Endodermal cell (in vitro differentiated cells): ENCODE measurements around the gene OBSCN. TPM values are rescaled to one million over a fixed set of nuclear protein-coding genes. Genes with fewer than 3 reads are reported as not detected.

Experiments
- DNase-seq: peaks from one replicate; pipeline ENCODE4 v3.0.0-alpha.2; 2017
- H3K27ac ChIP-seq: 2 replicates; pipeline ENCODE4 v1.5.1; 2013; ENCODE audit warnings: mild to moderate bottlenecking, low read depth, low read length, moderate library complexity
- H3K27me3 ChIP-seq: 2 replicates; pipeline ENCODE4 v1.6.1; 2013; ENCODE audit warnings: mild to moderate bottlenecking, low read length, moderate library complexity; ENCODE audit not compliant: insufficient read depth, control insufficient read depth, poor library complexity, severe bottlenecking
- H3K36me3 ChIP-seq: 2 replicates; pipeline ENCODE4 v1.7.0; 2013; ENCODE audit warnings: mild to moderate bottlenecking, low read length, moderate library complexity; ENCODE audit not compliant: control insufficient read depth, insufficient read depth
- H3K4me1 ChIP-seq: one replicate; pipeline ENCODE4 v1.7.0; 2013; ENCODE audit warnings: low read length; ENCODE audit not compliant: control insufficient read depth, insufficient read depth
- H3K4me3 ChIP-seq: 2 replicates; pipeline ENCODE4 v1.5.1; 2013; ENCODE audit warnings: mild to moderate bottlenecking, low read length, moderate library complexity
- H3K9ac ChIP-seq: 2 replicates; pipeline ENCODE4 v1.6.1; 2013; ENCODE audit warnings: mild to moderate bottlenecking, low read length, moderate library complexity; ENCODE audit not compliant: poor library complexity, severe bottlenecking; ENCODE audit errors: extremely low read depth
- H3K9me3 ChIP-seq: 2 replicates; pipeline ENCODE4 v1.6.1; 2013; ENCODE audit warnings: mild to moderate bottlenecking, low read length, moderate library complexity; ENCODE audit not compliant: control insufficient read depth
- H3K27ac Mint-ChIP-seq: 2 replicates; pipeline ENCODE4 v1.8.0; 2020; ENCODE audit warnings: mixed read lengths
- H3K27me3 Mint-ChIP-seq: 2 replicates; pipeline ENCODE4 v1.8.0; 2021; ENCODE audit warnings: mild to moderate bottlenecking, mixed read lengths; ENCODE audit not compliant: insufficient read depth
- H3K36me3 Mint-ChIP-seq: 2 replicates; pipeline ENCODE4 v1.8.0; 2020; ENCODE audit warnings: low read depth, mixed read lengths
- H3K4me1 Mint-ChIP-seq: 2 replicates; pipeline ENCODE4 v1.8.0; 2020; ENCODE audit warnings: mixed read lengths
- H3K4me3 Mint-ChIP-seq: 2 replicates; pipeline ENCODE4 v1.8.0; 2020; ENCODE audit warnings: mild to moderate bottlenecking, moderate library complexity, mixed read lengths
- H3K9me3 Mint-ChIP-seq: 2 replicates; pipeline ENCODE4 v1.8.0; 2020; ENCODE audit warnings: mild to moderate bottlenecking, mixed read lengths
- CTCF ChIP-seq: fragments of 200-600 bp; sonication (generic); conservative IDR thresholded peaks from 2 replicates; pipeline ENCODE4 v1.5.0; 2021; ENCODE audit warnings: antibody characterized with exemption, mild to moderate bottlenecking
- WGBS, 2 experiments: methylation state at CpG; one replicate each; pipeline versions ENCODE4 v1.1.5 to v1.1.7; 2013; ENCODE audit warnings: missing lambda C conversion rate in 2 of 2, mixed read lengths in 1 of 2; ENCODE audit not compliant: insufficient coverage in 1 of 2, insufficient read length in 1 of 2; 5-methylcytosine and 5-hydroxymethylcytosine counted together
- total RNA-seq, 2 donors: library from RNA; stranded (reverse); fragmentation: NEBNext Ultra II Directional in 1 of 2; extraction: Animal tissue kit (Norgen Biotek cat#: 25700) in 1 of 2; gene quantifications; 2 replicates in 1 of 2; 3 replicates in 1 of 2; pipeline ENCODE4 v1.2.1, GENCODE V29; 2021

The OBSCN gene
- total RNA-seq, 2 donors from 2014 or later: 53.7 to 68.9 TPM

DNA sequence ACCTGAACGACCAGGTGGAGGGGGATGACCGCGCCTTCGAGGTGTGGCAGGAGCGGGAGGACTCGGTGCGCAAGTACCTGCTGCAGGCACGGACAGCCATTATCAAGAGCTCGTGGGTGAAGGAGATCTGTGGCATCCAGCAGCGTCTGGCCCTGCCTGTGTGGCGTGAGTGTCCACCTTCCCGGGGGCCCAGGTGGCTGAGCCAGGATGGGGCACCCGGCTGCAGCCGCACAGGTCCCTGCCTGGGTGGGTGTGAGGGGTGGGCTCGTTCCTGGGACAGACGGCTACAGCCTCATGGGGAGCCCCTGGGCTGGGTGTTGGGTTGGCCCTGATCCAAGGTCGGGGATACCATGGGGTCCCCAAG is 133.6 kb downstream of the OBSCN start:
- no peak overlapping the region for H3K9ac ChIP-seq

DNA sequence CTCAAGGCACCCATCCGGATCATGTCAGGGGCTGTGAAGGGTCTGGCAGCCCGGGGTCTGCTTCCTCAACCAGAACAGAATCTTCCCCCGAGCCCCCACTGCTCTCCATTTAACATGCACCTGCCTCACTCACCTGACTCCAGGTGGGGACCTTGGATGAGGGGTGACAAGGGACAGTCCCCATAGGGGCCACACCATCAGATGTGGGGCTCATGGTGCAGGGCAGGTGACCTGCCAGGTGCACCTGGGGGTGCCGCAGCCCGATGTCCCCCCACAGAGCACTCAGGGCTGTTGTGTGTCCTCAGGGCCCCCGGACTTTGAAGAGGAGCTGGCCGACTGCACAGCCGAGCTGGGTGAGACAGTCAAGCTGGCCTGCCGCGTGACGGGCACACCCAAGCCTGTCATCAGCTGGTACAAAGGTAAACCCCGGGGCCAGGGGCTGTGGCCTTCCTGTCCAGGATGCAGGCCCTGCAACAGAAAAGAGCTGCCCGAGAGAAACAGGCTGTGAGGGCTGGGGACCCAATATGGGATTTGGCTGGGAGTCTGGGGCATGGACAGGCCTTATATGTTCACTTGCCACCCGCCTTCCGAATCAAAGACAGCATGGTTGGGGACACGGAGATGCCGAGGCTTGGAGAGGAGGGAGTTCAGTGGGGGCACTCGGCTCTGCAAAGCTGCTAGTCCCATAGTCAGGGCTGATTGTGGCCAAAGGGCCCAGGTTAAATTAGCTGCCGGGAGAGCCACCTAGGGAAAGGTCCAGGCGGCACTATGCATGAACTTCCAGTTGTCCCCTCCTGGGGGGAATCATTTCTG is 134.2 kb downstream of the OBSCN start:
- Histone ChIP-seq H3K9me3 (no peaks in the 10 kb centered on the region), H3K27ac (no peak overlapping the region), H3K27me3 (no peaks in the 10 kb centered on the region), H3K4me3 (no peak overlapping the region), H3K4me1 (no peaks in the 10 kb centered on the region), H3K9ac (no peak overlapping the region), H3K36me3 (peaks cover 21% of the 10 kb centered on the region)
- DNase-seq: peak; percentile 34
- TF ChIP-seq CTCF: no peak
- Mint-ChIP-seq H3K9me3 (peaks cover 14% of the 10 kb centered on the region), H3K4me3 (no peak overlapping the region), H3K27me3 (no peaks in the 10 kb centered on the region), H3K36me3 (peaks cover 48% of the 10 kb centered on the region), H3K4me1 (no peaks in the 10 kb centered on the region), H3K27ac (no peak overlapping the region)
- 94 to 96% methylated on average over 11 to 20 of the region's 20 CpGs for WGBS, 2 experiments

More for the DNA sequence above, 133.6 kb downstream of the OBSCN start:
- no peak overlapping the region for H3K27ac ChIP-seq
- TF ChIP-seq CTCF: no peak
- no peaks in the 10 kb centered on the region for H3K27me3 ChIP-seq
- WGBS, 2 experiments: 90 to 100% methylated on average over 7 to 17 of the region's 17 CpGs
- H3K4me1 ChIP-seq: no peaks in the 10 kb centered on the region
- peaks cover 21% of the 10 kb centered on the region for H3K36me3 ChIP-seq
- no peak overlapping the region for H3K4me3 Mint-ChIP-seq
- H3K4me1 Mint-ChIP-seq: no peaks in the 10 kb centered on the region
- no peak overlapping the region for H3K4me3 ChIP-seq
- no peak overlapping the region for H3K27ac Mint-ChIP-seq
- DNase-seq: no peak
- H3K9me3 Mint-ChIP-seq: peaks cover 14% of the 10 kb centered on the region
- H3K9me3 ChIP-seq: no peaks in the 10 kb centered on the region
- peaks cover 53% of the 10 kb centered on the region for H3K36me3 Mint-ChIP-seq
- no peaks in the 10 kb centered on the region for H3K27me3 Mint-ChIP-seq

GRCh38 chr1:228342627-228343190 is 134.9 kb downstream of the OBSCN start:
- DNase-seq: peak; percentile 28
- WGBS, 2 experiments: 92 to 100% methylated on average over 1 to 8 of the region's 8 CpGs
- no peak overlapping the region for H3K27ac ChIP-seq
- no peak overlapping the region for H3K27ac Mint-ChIP-seq
- H3K4me1 Mint-ChIP-seq: no peaks in the 10 kb centered on the region
- H3K9ac ChIP-seq: no peak overlapping the region
- no peaks in the 10 kb centered on the region for H3K27me3 Mint-ChIP-seq
- peaks cover 21% of the 10 kb centered on the region for H3K36me3 ChIP-seq
- no peak for TF ChIP-seq CTCF
- no peak overlapping the region for H3K4me3 ChIP-seq
- peaks cover 14% of the 10 kb centered on the region for H3K9me3 Mint-ChIP-seq
- no peak overlapping the region for H3K4me3 Mint-ChIP-seq
- H3K27me3 ChIP-seq: no peaks in the 10 kb centered on the region
- no peaks in the 10 kb centered on the region for H3K4me1 ChIP-seq
- no peaks in the 10 kb centered on the region for H3K9me3 ChIP-seq
- H3K36me3 Mint-ChIP-seq: peaks cover 42% of the 10 kb centered on the region
